ENCODE results near the gene COL5A3. TPM values are rescaled to one million over a fixed set of nuclear protein-coding genes. Genes with fewer than 3 reads are reported as not detected.

COL5A3 gene
- total and polyA plus RNA-seq, 4 donors, result 4.9 to 84.7 (median 10.8) TPM

DNA sequence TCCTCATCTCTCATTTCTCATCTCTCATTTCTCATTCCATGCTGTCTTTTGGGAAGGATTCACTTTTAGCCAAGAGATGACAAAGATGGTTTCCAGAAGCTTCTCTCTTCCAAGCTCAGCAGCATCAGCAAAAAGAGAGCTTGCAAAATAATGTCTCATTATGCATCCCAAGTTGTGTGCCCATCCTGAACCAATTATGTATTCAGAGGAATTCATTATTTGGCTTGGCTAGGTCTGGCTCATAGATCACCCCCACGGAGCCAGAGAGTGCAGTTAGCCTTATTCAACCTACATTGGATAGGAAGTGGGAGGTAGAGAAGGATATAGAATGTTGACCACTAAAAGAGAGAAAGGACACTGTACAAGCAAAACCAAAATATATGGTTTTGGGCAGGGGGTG is 68.6 kb downstream of the COL5A3 start:
- Histone ChIP-seq H3K9me3 (ENCODE audit: control insufficient read depth, low read length) (peaks cover 2% of the 10 kb centered on the region), H3K27ac (ENCODE audit: low read depth in 1 of 2, low read length in 2 of 2) (no peak overlapping the region), H3K27me3 (ENCODE audit: control insufficient read depth in 1 of 2, insufficient read depth in 2 of 2, low read length in 1 of 2) (no peaks in the 10 kb centered on the region), H3K4me1 (ENCODE audit: control insufficient read depth in 1 of 2, insufficient read depth in 2 of 2, low read length in 2 of 2) (no peaks in the 10 kb centered on the region), H3K4me3 (ENCODE audit: low read length in 2 of 2) (no peak overlapping the region), H3K36me3 (ENCODE audit: control insufficient read depth in 1 of 2, insufficient read depth in 2 of 2, low read length in 1 of 2) (no peaks in the 10 kb centered on the region)
- intact Hi-C loops (cut with DNase I), result no loop called here
- ATAC-seq (ENCODE audit: low FRiP score), result no peak
- no peak for DNase-seq
- 41 to 48% methylated on average over 1 of the region's 1 CpG for WGBS, 2 donors

DNA sequence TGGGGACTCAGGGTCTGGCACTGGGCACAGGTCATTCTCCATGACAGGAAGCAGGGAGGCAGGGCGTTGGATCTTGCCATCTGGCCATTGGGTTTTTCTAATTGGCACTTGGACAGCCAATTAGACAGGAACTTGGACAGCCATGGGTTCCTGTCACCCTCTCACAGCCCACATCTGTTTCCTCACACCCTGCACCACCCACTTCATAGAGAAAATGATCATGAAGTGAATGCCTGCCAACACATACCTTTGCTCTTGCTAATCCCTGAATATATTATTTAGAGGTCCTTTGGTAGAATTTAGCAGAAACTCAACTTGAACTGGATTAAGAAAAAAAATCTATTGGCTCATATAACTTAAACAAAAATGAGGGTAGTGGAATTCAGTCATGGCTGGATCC is 69.1 kb downstream of the COL5A3 start:
- intact Hi-C loops (cut with DNase I), result no loop called here
- no peak overlapping the region for H3K4me3 ChIP-seq (ENCODE audit: low read length in 2 of 2)
- no peaks in the 10 kb centered on the region for H3K36me3 ChIP-seq (ENCODE audit: control insufficient read depth in 1 of 2, insufficient read depth in 2 of 2, low read length in 1 of 2)
- no peaks in the 10 kb centered on the region for H3K4me1 ChIP-seq (ENCODE audit: control insufficient read depth in 1 of 2, insufficient read depth in 2 of 2, low read length in 2 of 2)
- WGBS, 2 donors, result 28 to 42% methylated on average over 1 of the region's 1 CpG
- H3K27ac ChIP-seq (ENCODE audit: low read depth in 1 of 2, low read length in 2 of 2), result no peak overlapping the region
- H3K9me3 ChIP-seq (ENCODE audit: control insufficient read depth, low read length), result peaks cover 2% of the 10 kb centered on the region
- no peak for ATAC-seq (ENCODE audit: low FRiP score)
- DNase-seq, result no peak
- H3K27me3 ChIP-seq (ENCODE audit: control insufficient read depth in 1 of 2, insufficient read depth in 2 of 2, low read length in 1 of 2), result no peaks in the 10 kb centered on the region

DNA sequence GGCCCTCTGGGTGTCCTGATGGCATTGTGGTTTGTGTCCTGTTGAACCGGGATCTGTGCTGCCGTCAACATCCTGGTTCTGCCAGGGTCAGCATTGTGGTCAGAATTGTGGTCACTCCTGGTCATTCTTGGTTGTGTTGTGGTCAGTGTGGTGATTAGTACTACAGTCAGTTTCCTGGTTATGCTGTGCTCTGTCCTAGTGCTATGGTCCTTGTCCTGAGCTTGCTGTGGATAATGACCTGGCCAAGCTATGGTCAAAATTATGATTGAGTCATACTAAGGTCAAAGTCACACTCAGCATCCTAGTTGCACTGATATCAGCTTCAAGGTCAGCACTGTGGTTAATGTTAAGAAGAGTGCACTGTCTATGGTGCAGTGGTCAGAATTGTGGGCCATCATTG is 69.5 kb downstream of the COL5A3 start:
- H3K4me1 ChIP-seq (ENCODE audit: control insufficient read depth in 1 of 2, insufficient read depth in 2 of 2, low read length in 2 of 2), result no peaks in the 10 kb centered on the region
- peaks cover 2% of the 10 kb centered on the region for H3K9me3 ChIP-seq (ENCODE audit: control insufficient read depth, low read length)
- intact Hi-C loops (cut with DNase I), result no loop called here
- WGBS, 2 donors, result 82 to 94% methylated on average over 2 of the region's 2 CpGs
- no peak for ATAC-seq (ENCODE audit: low FRiP score)
- no peaks in the 10 kb centered on the region for H3K36me3 ChIP-seq (ENCODE audit: control insufficient read depth in 1 of 2, insufficient read depth in 2 of 2, low read length in 1 of 2)
- no peak overlapping the region for H3K4me3 ChIP-seq (ENCODE audit: low read length in 2 of 2)
- H3K27me3 ChIP-seq (ENCODE audit: control insufficient read depth in 1 of 2, insufficient read depth in 2 of 2, low read length in 1 of 2), result no peaks in the 10 kb centered on the region
- H3K27ac ChIP-seq (ENCODE audit: low read depth in 1 of 2, low read length in 2 of 2), result no peak overlapping the region
- no peak for DNase-seq

DNA sequence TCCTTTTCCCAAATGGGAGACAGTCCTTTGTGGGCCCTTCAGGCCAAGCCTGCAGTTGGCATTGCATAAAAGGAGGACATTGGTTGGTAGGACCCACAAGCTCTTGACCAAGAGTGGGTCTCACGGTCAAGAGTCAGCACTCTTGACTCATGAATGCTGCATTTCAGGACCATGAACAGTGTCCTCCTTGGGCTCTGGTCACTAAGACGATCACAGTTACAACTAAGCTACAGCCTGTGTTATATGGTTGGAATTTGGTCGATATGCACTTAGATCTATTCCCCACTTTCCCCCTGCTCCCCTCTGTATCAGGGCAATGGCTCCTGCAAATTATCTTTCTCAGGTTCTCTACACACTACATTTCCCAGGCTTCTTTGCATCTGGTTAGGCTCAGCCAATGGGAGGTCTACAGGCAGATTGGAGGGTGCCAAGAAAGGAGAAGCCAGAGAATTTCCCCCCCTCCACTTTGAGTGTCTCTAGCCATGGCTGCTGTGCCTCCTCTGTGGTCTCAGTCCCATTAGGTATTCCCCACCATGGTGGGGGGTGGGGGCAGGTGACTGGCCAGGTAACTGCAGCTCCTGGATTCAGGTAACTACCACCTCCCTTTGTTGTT is 70.9 kb downstream of the COL5A3 start:
- H3K27ac ChIP-seq (ENCODE audit: low read depth in 1 of 2, low read length in 2 of 2), result no peak overlapping the region
- no peaks in the 10 kb centered on the region for H3K27me3 ChIP-seq (ENCODE audit: control insufficient read depth in 1 of 2, insufficient read depth in 2 of 2, low read length in 1 of 2)
- intact Hi-C loops (cut with DNase I), result loop anchor here (5.0 to 10.0 kb wide), 2 partner anchors 73 to 175 kb away; partner anchors contain the start of genes COL5A3 (in 1 of the 2), EIF3G (in 1 of the 2), P2RY11 (in 1 of the 2) and RDH8 (in 1 of the 2)
- no peak for ATAC-seq (ENCODE audit: low FRiP score)
- H3K4me1 ChIP-seq (ENCODE audit: control insufficient read depth in 1 of 2, insufficient read depth in 2 of 2, low read length in 2 of 2), result no peaks in the 10 kb centered on the region
- no peak overlapping the region for H3K4me3 ChIP-seq (ENCODE audit: low read length in 2 of 2)
- H3K36me3 ChIP-seq (ENCODE audit: control insufficient read depth in 1 of 2, insufficient read depth in 2 of 2, low read length in 1 of 2), result no peaks in the 10 kb centered on the region
- H3K9me3 ChIP-seq (ENCODE audit: control insufficient read depth, low read length), result peaks cover 2% of the 10 kb centered on the region
- WGBS, 2 donors, result 26 to 33% methylated on average over 3 of the region's 3 CpGs
- DNase-seq, result no peak

DNA sequence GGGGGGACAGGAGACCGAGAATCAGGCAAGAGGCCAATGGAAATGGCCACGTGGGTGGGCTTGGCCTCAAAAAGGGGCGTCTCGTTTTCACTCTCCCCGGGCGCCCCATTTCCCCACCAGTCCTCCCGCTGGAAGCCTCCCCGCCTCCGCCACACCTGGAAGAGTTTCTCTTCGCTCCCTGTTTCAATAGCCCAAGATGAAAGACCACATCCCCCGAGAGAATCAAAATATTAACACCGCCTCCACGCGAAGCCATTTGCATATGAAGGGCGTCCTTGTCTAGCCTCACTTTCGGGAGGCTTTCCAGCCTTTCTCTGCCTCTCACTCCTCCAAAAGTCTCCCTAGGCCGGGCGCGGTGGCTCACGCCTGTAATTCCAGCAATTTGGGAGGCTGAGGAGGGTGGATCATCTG is 73.3 kb downstream of the COL5A3 start:
- ATAC-seq (ENCODE audit: low FRiP score), result no peak
- no peak overlapping the region for H3K4me3 ChIP-seq (ENCODE audit: low read length in 2 of 2)
- H3K27ac ChIP-seq (ENCODE audit: low read depth in 1 of 2, low read length in 2 of 2), result no peak overlapping the region
- intact Hi-C loops (cut with DNase I), result loop anchor here (5.0 to 10.0 kb wide), 2 partner anchors 75 to 178 kb away; partner anchors contain the start of genes COL5A3 (in 1 of the 2), EIF3G (in 1 of the 2), P2RY11 (in 1 of the 2) and RDH8 (in 1 of the 2)
- no peaks in the 10 kb centered on the region for H3K27me3 ChIP-seq (ENCODE audit: control insufficient read depth in 1 of 2, insufficient read depth in 2 of 2, low read length in 1 of 2)
- DNase-seq, result no peak
- H3K9me3 ChIP-seq (ENCODE audit: control insufficient read depth, low read length), result no peaks in the 10 kb centered on the region
- 10 to 12% methylated on average over 19 to 20 of the region's 20 CpGs for WGBS, 2 donors
- no peaks in the 10 kb centered on the region for H3K4me1 ChIP-seq (ENCODE audit: control insufficient read depth in 1 of 2, insufficient read depth in 2 of 2, low read length in 2 of 2)
- no peaks in the 10 kb centered on the region for H3K36me3 ChIP-seq (ENCODE audit: control insufficient read depth in 1 of 2, insufficient read depth in 2 of 2, low read length in 1 of 2)

DNA sequence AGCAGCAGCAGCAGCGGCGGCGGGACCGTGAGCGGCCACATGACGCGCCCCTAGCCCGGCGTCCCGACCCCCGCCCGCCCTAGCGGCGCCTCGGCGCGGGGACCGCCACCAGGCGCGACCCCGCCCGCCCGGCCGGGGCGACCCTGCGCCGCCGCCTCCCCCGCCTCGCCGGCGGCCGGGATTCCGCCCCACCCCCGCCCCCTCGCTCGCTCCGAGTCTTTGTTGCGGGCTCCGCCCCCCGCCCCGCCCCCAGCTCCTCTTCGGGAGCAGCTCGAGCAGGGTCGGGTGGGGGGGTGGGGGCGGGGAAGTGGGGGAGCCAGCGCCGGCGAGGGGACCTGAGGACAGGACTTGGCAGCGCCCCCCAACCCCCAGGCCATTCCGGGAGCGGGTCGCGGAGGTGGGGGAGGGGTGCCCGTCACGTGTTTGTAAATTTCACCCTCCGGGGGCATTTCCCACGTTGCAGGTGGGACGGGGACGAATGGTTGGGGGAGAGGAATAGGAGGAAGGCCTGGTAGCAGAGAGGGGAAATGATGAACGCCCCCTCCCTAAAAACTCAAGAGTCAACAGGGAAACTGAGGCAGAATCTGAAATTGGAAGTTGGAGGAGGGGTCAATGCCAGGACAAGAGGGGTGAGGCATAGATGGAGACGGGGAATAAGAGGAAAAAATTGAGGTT is 73.8 kb downstream of the COL5A3 start, which contains the start of gene OLFM2:
Gene OLFM2, minus strand, starts transcription at position 190 of the 675 bp plus-strand sequence. Its CDS starts 149 bp downstream, at position 41.
- H3K27ac ChIP-seq (ENCODE audit: low read depth in 1 of 2, low read length in 2 of 2), result no peak within 1 kb of the TSS
- no peak for DNase-seq

DNA sequence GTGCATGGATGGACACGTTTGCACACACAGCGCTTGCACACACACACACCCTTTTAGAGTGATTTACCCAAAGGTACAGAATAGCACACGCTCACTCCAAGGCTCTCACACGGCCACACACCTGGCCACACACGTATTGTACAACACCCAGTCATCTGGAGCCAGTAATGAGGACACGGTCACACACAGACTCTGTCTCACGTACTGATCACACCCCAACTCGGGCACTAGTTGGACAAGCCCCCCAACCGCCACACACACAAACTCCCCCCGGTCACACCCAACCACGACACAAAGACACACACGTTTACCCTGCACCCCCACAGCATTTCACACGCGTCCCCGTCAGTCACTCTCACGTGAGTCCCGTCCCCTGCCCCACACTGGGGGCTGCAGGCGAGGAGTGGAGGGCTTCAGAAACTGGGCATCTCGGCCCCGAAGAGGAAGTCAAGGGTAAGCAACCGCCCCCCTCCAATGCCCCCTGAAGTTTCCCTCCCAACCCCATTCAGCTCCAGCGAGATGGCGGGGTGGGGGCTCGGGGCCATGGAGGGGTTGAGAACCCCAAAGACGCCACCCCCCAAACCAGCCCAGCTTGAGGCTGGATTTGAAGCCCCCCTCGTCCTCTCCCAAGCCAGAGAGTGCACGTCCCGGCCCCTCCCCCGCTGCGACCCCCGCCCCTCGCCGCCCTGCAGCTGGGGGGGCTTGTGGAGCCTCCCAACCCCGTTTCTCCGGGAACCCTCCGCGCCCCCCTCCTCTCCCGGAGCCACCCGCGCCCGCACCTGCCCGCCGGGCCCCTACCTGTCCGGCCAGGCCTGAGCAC is 74.6 kb downstream of the COL5A3 start:
- Histone ChIP-seq H3K9me3 (ENCODE audit: control insufficient read depth, low read length) (no peaks in the 10 kb centered on the region), H3K36me3 (ENCODE audit: control insufficient read depth in 1 of 2, insufficient read depth in 2 of 2, low read length in 1 of 2) (no peaks in the 10 kb centered on the region), H3K4me3 (ENCODE audit: low read length in 2 of 2) (no peak overlapping the region), H3K27ac (ENCODE audit: low read depth in 1 of 2, low read length in 2 of 2) (no peak overlapping the region), H3K4me1 (ENCODE audit: control insufficient read depth in 1 of 2, insufficient read depth in 2 of 2, low read length in 2 of 2) (no peaks in the 10 kb centered on the region), H3K27me3 (ENCODE audit: control insufficient read depth in 1 of 2, insufficient read depth in 2 of 2, low read length in 1 of 2) (no peaks in the 10 kb centered on the region)
- WGBS, 2 donors, result 1 to 3% methylated on average over 26 to 44 of the region's 44 CpGs
- no peak for DNase-seq
- ATAC-seq (ENCODE audit: low FRiP score), result no peak
- intact Hi-C loops (cut with DNase I), result loop anchor here (5.0 to 10.0 kb wide), 2 partner anchors 77 to 179 kb away; partner anchors contain the start of genes COL5A3 (in 1 of the 2), EIF3G (in 1 of the 2), P2RY11 (in 1 of the 2) and RDH8 (in 1 of the 2)

More for the DNA sequence above, 73.8 kb downstream of the COL5A3 start, which contains the start of gene OLFM2:
- intact Hi-C loops (cut with DNase I), result loop anchor here (5.0 to 10.0 kb wide), 2 partner anchors 76 to 178 kb away; partner anchors contain the start of genes COL5A3 (in 1 of the 2), EIF3G (in 1 of the 2), P2RY11 (in 1 of the 2) and RDH8 (in 1 of the 2)
- Histone ChIP-seq H3K4me3 (ENCODE audit: low read length in 2 of 2) (peak within 1 kb of the TSS in 1 of 2 donors; percentile 2), H3K9me3 (ENCODE audit: control insufficient read depth, low read length) (no peaks in the 10 kb centered on the region), H3K27me3 (ENCODE audit: control insufficient read depth in 1 of 2, insufficient read depth in 2 of 2, low read length in 1 of 2) (no peaks in the 10 kb centered on the region), H3K4me1 (ENCODE audit: control insufficient read depth in 1 of 2, insufficient read depth in 2 of 2, low read length in 2 of 2) (no peaks in the 10 kb centered on the region), H3K36me3 (ENCODE audit: control insufficient read depth in 1 of 2, insufficient read depth in 2 of 2, low read length in 1 of 2) (no peaks in the 10 kb centered on the region)
- WGBS, 2 donors, result 1 to 2% methylated on average over 26 to 62 of the region's 62 CpGs
- ATAC-seq (ENCODE audit: low FRiP score), result no peak
